ENCODE measurements around the gene TPO.

DNA sequence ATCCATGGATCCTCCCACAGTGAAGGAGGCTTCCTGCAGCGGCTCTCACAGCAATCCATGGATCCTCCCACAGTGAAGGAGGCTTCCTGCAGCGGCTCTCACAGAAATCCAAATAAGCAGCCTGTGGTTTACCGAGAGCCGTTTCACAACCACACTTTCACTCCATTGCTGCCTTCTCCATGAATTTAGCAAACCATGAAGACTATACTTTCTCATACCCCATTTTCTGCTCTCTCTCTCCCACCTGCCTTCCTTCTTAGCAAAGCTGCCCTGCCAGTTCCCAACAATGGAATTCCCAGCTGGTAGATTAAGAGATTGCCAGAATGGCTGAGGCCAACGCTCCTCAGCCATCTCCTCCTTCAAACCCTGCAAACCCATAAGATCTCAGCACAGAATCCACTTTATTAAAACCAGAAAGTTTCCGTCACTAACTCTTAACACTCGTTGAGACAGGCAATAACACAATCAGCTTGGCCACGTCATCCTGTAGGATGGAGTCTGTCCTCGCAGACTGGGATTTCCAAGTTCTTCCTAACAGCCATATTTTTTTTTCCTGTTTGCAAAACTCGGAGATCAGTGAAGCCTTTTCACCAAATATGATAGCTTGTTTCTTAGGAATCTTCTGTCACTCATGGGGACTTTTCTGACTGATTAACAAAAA is 168.8 kb downstream of the TPO start:
- TF ChIP-seq, protein P1, sequence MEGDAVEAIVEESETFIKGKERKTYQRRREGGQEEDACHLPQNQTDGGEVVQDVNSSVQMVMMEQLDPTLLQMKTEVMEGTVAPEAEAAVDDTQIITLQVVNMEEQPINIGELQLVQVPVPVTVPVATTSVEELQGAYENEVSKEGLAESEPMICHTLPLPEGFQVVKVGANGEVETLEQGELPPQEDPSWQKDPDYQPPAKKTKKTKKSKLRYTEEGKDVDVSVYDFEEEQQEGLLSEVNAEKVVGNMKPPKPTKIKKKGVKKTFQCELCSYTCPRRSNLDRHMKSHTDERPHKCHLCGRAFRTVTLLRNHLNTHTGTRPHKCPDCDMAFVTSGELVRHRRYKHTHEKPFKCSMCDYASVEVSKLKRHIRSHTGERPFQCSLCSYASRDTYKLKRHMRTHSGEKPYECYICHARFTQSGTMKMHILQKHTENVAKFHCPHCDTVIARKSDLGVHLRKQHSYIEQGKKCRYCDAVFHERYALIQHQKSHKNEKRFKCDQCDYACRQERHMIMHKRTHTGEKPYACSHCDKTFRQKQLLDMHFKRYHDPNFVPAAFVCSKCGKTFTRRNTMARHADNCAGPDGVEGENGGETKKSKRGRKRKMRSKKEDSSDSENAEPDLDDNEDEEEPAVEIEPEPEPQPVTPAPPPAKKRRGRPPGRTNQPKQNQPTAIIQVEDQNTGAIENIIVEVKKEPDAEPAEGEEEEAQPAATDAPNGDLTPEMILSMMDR (conservative IDR thresholded peaks at IDR 0.05 in 1 of 2, IDR thresholded peaks at IDR 0.05 in 1 of 2; ENCODE audit: extremely low read depth in 1 of 2, insufficient read depth in 1 of 2, low read depth in 1 of 2, low read length in 2 of 2), result no peak
- TF ChIP-seq EZH2 (IDR thresholded peaks at IDR 0.05; ENCODE audit: borderline replicate concordance, low read length), result no peak

Measured in mammary epithelial cell (primary cell).